Right renal cortex interstitium (tissue), 3 donors: ENCODE data around the gene TXNDC5. TPM values are rescaled to one million over a fixed set of nuclear protein-coding genes. Genes with fewer than 3 reads are reported as not detected.

Experiments used
- DNase-seq, 3 donors: peaks; one replicate each; pipeline ENCODE4 v3.0.0-alpha.2; 2013; ENCODE audit warnings: low read depth in 3 of 3, low spot score in 2 of 3
- polyA plus RNA-seq, 3 donors: library from polyadenylated mRNA; unstranded; fragments of 120-200 nt; gene quantifications; one replicate each; pipeline ENCODE4 v1.2.1, GENCODE V29; 2013; ENCODE audit not compliant: insufficient read length in 3 of 3

The TXNDC5 gene
- 100 to 1,000 TPM in 1 of 3 donors, 10 to 100 TPM in 2; 91.6 to 102 (median 91.9) TPM for polyA plus RNA-seq

- peak in 1 of 3 donors; percentile 56 for DNase-seq
Measured at GRCh38 chr6:7910654-7911344, at the start of gene TXNDC5. Gene TXNDC5, minus strand, starts transcription at chr6:7910788. Its CDS starts 12 bp downstream, at chr6:7910776.

- no peak for DNase-seq
Measured at GRCh38 chr6:7960141-7960540, 49.6 kb upstream of the TXNDC5 start.

- DNase-seq, result no peak
Measured at GRCh38 chr6:7959453-7959852, 48.9 kb upstream of the TXNDC5 start.

- no peak for DNase-seq
Measured at GRCh38 chr6:7958464-7958863, 47.9 kb upstream of the TXNDC5 start.

GRCh38 chr6:7956257-7956656 lies 45.7 kb upstream of the TXNDC5 start:
- no peak for DNase-seq

GRCh38 chr6:7954477-7955200 lies 44.1 kb upstream of the TXNDC5 start:
- DNase-seq, result no peak

GRCh38 chr6:7953753-7954152 lies 43.2 kb upstream of the TXNDC5 start:
- DNase-seq, result no peak

GRCh38 chr6:7939864-7940228 lies 29.3 kb upstream of the TXNDC5 start:
- no peak for DNase-seq

GRCh38 chr6:7939184-7939863 lies 28.7 kb upstream of the TXNDC5 start:
- DNase-seq, result no peak

- DNase-seq, result no peak
Measured at GRCh38 chr6:7938562-7939183, 28.1 kb upstream of the TXNDC5 start.

GRCh38 chr6:7933794-7934193 lies 23.2 kb upstream of the TXNDC5 start:
- no peak for DNase-seq

- no peak for DNase-seq
Measured at GRCh38 chr6:7932625-7933024, 22.0 kb upstream of the TXNDC5 start.

- no peak for DNase-seq
Measured at GRCh38 chr6:7924867-7925266, 14.3 kb upstream of the TXNDC5 start.

GRCh38 chr6:7922596-7922995 lies 12.0 kb upstream of the TXNDC5 start:
- DNase-seq, result no peak

GRCh38 chr6:7921632-7922092 lies 11.1 kb upstream of the TXNDC5 start:
- no peak for DNase-seq

- DNase-seq, result no peak
Measured at GRCh38 chr6:7921046-7921445, 10.5 kb upstream of the TXNDC5 start.

GRCh38 chr6:7920425-7920824 lies 9.8 kb upstream of the TXNDC5 start:
- DNase-seq, result no peak

- no peak for DNase-seq
Measured at GRCh38 chr6:7919871-7920270, 9.3 kb upstream of the TXNDC5 start.

- no peak for DNase-seq
Measured at GRCh38 chr6:7918403-7918802, 7.8 kb upstream of the TXNDC5 start.

- DNase-seq, result no peak
Measured at GRCh38 chr6:7917729-7918128, 7.1 kb upstream of the TXNDC5 start.

- DNase-seq, result no peak
Measured at GRCh38 chr6:7916959-7917358, 6.4 kb upstream of the TXNDC5 start.
